HUDEP-2 (cell line): ENCODE results near the gene NARF.
A peak's percentile ranks its signal among the peaks of the same experiment; 100 is the strongest.

ENCODE experiments used
- DNase-seq, 76 experiments: peaks; one replicate each; lab custom pipeline; 2025; ENCODE audit not compliant: unreplicated experiment in 76 of 76; lab: John Stamatoyannopoulos, UW

Gene NARF

GRCh38 chr17:82468692-82469091, 10.2 kb downstream of the NARF start:
- DNase-seq = no peak

- DNase-seq = no peak
These were observed 11.5 kb downstream of the NARF start for GRCh38 chr17:82470065-82470464.

- DNase-seq = no peak
These were observed 15.9 kb downstream of the NARF start for GRCh38 chr17:82474223-82475010.

- DNase-seq = no peak
These were observed 16.9 kb downstream of the NARF start for GRCh38 chr17:82475458-82475857.

GRCh38 chr17:82477934-82478333, 19.4 kb downstream of the NARF start:
- DNase-seq = no peak

- no peak for DNase-seq
These were observed 21.1 kb downstream of the NARF start for GRCh38 chr17:82479602-82480001.

- no peak for DNase-seq
These were observed 21.8 kb downstream of the NARF start for GRCh38 chr17:82480318-82480717.

- no peak for DNase-seq
These were observed 24.7 kb downstream of the NARF start for GRCh38 chr17:82483204-82483660.

GRCh38 chr17:82483836-82484235, 25.3 kb downstream of the NARF start:
- no peak for DNase-seq

GRCh38 chr17:82486231-82487094, 27.9 kb downstream of the NARF start:
- DNase-seq = peak in 3 of 76 experiments; percentile 6 to 21 (median 15)

GRCh38 chr17:82487910-82488309, 29.4 kb downstream of the NARF start:
- no peak for DNase-seq

GRCh38 chr17:82489117-82489516, 30.6 kb downstream of the NARF start:
- DNase-seq = no peak

GRCh38 chr17:82489851-82490511, 31.4 kb downstream of the NARF start:
- no peak for DNase-seq

GRCh38 chr17:82490512-82491195, 32.1 kb downstream of the NARF start:
- DNase-seq = no peak

- DNase-seq = no peak
These were observed 32.6 kb downstream of the NARF start for GRCh38 chr17:82491196-82491530.

- DNase-seq = no peak
These were observed 33.0 kb downstream of the NARF start for GRCh38 chr17:82491533-82491932.

- DNase-seq = no peak
These were observed 34.2 kb downstream of the NARF start for GRCh38 chr17:82492643-82493225.

- DNase-seq = no peak
These were observed 34.8 kb downstream of the NARF start for GRCh38 chr17:82493226-82493781.

- DNase-seq = peak; percentile 59 to 97 (median 86)
These were observed 35.9 kb downstream of the NARF start for GRCh38 chr17:82494236-82495055.
